HG03571 (cell line): ENCODE results near the gene DRC3.

ENCODE experiments used
- ATAC-seq: cut with Tn5 transposase; IDR thresholded peaks from one replicate; pipeline ENCODE4 v1.9.1; 2021; ENCODE audit not compliant: unreplicated experiment

The DRC3 gene

DNA sequence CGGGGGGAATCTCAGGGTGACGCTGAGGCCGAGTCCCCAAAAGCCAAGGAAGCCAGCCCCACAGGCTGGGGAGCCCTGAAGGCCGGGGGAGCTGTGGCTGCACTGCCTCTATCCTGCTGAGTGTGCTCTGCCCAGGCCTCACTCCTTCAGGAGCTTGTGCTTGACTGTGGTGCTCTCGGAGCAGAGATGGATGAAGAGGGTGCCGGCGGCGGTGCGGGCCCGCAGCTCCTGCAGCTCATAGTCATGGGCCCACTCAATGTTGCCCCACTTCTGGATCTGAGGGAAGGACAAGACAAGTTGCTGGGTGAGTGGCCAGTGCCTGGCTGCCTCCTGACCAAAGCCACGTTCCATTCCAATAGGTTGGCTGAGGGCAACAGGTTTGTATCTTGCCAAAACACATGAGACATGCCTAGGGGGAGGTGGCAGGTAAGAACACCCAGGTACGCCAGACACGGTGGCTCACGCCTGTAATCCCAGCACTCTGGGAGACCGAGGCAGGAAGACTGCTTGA lies 45.8 kb downstream of the DRC3 start:
- no peak for ATAC-seq

DNA sequence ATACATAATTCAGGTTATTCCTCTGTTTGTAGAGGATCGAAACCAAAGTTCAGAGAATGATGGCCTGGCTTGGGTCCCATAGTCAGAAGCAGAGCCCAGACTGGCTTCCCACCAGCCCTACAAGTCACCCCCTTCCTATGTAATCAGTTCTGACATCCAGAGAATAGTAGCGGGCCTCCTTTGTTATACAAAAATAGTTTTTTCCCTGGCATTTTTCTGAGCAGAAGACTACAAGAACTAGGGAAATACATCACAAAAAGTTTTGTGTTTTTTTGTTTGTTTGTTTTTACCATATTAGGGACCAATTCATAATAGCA lies 47.1 kb downstream of the DRC3 start:
- no peak for ATAC-seq

DNA sequence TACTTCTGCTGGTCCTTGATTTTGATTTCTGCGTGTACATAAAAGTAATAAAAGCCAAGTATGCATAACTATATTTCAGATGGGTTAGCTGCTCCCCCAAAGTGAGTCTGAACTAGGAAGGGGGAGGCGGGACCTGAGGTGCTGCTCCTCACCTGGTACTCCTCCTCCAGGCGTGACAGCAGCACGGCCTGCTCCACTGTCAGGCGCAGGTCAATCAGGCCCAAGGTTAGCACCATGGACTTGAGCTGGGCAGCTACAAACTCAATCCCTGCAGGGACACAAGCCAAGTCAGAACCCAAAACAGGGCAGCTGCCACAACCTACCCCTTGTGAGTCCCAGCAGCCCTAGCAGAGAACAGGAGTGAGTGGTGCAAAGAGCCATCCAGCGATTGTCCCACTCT lies 48.3 kb downstream of the DRC3 start:
- ATAC-seq, result no peak

DNA sequence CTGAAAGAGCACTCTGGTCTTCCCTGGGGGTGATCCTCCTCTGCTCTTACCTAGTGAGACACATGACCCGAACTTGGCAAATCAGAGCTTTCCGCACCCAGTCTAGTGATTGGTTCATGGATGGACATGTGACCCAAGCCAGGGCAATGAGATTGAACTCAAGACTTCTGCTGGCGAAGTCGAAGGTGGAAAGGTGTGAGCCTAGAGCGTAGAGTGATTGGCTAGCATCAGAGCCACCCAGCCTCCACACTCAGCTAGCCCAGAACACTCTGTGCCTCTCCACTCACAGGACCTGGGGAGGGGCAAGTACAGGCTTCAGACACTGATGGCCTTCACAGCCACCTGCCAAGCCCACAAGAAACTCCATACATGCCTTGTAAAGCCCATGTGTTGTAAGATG lies 48.7 kb downstream of the DRC3 start:
- no peak for ATAC-seq

DNA sequence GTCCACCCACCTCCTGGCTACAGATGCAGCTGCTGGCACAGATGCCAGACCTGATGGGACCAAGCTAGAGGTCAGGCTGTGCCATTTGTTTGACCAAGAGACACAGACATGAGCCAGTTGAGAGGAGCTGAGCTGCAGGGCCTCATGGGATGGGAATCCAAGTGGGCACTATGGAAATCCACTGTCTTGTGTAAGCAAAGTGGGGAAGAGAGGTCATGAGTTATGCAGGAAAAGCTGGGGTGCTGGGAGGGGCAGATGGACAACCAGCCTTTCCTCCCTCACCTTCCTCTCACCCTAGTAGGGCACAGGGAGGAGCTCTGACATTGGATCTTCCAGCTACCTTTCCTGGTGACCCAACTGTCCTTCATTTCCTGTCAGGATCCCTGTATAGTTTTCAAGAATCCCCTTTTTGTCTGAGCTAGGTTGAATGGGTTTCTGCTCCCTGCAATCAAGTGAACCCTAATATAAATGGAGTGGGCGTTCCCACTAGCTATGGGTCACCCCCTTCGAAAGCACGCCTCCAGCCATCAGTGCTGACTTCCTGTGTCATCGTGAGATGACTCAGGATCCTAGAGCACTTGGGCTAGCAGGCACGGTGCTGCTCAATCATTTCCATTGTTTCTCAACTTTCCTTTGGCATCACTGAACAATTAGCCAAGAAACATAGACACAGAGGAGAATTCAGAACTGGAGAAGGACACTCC lies 52.7 kb downstream of the DRC3 start:
- ATAC-seq, result no peak

DNA sequence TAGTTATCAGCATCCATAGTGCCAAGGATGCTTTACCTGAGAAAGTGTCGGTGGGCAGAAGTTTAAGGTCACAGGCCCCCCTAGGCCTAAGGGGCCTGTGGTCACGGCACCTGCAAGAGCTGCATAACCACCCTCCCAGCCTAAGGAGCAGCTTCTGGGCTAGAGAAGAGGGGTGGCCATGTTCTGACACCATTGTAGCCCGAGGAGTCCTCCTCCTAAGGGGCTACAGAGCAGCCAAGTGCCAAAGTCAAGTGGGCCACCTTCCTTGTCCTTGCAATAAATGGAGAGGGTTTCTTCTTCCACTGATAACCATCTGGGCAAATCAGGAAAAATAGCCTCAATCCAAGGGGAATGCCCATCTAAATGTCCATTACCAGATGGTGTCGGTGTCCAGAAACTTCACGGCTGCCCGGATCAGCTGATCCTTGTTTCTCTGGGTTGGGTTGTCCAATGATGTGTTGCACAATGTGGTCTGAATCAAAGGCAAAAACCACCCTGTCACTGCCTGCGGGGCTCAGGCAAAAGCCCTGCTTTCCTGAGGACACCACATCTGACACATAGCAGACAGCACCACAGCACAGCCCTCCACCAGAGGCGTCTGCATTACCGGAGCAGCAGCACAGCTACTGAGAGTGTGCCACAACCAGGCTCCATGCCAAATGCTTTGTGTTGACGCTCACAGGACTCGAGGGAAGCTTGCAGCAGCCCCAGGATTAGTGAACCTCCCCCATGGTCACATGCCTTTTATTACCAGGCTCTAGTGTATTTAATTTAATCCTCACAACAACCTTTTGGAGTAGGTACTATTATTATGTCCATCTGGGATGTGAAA lies 53.5 kb downstream of the DRC3 start:
- ATAC-seq, result no peak

DNA sequence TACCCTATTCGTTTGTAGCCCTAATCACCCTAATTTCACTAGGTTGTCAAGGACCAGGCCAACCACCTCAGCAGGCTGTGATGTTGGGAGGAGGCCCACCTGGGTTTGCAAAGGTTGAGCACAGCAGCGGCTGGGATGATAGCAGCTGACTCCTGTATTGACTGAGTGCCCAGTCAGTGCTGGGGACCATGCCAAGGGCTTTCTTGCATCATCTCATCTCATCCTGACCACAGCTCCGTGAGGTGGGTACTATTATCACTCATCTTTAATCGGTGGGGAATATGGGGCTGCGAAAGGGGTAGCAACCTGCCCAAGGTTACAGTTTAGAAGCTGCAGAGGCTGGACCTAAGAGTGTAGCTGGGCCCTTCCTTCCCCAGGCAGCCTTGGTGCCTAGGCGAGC lies 54.6 kb downstream of the DRC3 start:
- ATAC-seq, result no peak

DNA sequence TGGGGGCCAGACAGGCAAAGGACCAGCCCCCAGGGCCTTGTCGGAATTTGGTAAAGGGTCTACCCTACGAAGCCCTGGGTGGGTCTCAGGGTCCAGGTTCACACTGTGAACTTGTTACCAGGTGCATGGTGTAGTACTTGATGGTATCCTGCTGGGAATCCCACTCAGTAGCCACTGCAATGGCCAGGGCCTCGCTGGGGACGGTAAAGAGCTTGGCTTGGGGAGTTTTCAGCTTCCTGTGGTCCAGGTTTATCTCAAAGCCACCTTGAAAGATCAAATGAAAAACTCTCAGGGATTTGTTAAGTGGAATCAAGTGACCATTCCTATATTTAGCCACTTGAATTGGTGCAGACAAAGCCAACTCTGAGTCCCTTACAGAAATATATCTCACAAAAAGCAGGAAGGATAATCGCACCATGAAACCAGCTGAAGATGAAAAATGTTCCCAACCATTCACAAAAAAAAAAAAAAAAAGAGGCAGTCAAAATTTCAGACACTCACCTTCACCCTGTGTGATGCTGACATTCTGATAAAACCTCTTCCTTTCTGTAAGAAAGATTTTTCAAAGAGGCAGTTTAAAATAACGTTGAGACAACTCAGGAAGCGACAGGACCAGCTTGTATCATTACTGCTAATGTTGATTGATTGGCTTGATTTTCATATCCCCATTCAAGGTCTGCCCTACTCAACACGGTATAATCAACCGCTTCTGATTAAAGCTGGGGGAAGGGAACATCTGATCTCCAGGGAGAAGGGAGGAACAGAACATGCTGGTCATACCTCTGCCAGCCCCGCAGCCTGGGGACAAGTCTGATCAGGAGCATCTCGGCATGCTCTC lies 55.7 kb downstream of the DRC3 start:
- ATAC-seq, result no peak

DNA sequence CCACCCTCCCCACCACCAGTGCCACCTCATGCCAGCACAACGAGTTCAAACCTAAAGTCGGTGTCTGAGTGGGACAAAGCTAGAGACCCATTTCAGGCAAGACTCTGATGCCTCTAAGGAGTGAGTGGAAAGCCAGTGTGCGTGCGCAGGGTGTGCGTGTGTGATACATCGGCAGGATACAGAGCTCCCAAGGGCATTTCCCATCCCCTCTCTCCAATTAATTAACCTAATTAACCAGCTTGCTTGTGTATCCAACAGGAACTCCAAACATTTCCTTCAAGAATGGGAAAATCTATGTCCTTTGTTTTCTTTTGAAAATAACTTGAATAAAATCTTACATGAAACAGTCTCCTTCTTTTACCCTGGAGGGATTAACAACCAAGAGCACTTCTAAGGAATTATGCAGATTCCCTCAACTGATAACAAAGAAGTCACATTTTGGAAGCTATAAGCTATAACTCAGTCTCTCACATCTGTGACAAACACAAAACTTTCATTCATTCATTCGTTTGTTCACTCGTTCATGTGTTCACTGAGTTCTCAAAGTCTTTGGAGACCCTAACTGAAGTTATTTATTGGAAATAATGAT lies 56.4 kb downstream of the DRC3 start:
- ATAC-seq, result no peak

DNA sequence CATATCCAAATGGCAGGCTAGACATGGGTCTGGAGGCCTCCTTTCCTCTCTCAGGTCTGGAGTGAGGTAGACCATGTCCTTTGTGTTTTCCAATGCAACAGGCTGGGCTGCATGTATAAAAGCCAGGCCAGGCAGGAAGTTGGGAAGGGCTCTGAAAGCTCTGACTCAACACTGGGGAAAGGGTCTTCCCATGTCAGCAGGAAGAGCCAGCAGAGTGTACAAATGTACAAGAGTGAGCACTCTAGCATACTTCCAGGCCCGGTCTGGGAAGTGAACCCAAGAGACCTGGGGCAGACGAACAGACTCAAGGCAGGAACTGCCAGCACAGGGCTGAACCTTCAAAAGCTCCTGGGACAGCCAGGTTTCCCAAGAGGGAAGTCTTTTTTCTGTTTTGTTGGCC lies 59.3 kb downstream of the DRC3 start:
- no peak for ATAC-seq

DNA sequence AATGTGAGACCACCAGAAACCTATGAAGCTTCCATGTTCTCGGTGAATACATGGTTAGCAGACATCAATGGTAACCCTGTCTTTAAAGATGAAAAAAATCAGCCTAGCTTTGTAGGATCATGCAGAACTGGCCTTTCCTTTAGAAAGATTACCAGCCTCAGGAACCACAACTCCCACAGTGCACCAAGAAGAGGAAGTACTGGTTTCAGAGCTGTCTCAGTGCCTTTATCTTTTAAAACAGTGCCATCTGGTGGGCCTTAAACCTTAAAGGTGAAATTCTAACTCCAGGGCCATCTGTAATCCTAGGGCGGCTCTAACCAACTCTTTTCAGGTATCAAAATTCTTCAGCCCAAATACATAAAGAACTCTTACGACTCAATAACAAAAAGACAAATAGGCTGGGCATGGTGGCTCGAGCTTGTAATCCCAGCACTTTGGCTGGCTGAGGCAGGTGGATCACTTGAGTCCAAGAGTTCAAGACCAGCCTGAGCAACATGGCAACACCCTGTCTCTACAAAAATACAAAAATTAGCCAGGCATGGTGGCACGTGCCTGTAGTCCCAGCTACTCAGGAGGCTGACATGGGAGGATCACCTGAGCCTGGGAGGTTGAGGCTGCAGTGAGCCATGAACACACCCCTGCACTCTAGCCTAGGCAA lies 60.9 kb downstream of the DRC3 start:
- ATAC-seq, result peak; percentile 62

DNA sequence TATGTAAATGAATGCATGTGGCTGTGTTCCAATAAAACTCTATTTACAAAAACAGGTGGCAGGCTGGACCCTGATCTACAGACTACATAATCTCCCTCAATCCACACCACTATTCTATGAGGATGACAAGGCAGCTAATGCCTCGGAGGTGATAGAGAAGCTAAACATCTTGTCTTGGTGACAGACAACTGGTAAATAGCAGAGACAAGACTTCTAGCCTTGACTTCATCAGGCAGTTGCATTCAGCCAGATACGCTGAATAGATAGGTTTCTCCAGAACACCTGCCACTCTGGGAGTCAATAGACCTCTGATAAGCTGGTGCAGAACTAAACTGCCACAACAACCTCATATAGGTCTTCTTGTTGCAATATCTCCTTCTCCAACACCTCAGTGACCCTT lies 63.0 kb downstream of the DRC3 start:
- no peak for ATAC-seq

DNA sequence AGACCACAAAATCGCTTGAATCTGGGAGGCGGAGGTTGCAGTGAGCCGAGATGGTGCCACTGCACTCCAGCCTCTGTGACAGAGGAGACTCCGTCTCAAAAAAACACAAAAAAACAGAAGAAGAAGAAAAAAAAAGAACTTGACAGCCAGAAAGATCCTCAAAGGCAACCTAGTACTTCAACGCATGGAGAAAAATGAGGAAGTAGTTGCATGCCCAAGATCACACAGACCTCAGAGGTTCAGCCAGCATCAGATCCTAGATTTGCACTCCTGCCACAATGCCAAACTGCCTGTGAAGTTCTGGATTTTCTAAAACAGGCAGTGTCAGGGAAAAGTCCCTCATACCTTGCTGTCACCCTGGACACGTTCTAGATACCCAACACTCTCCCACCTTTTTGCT lies 64.8 kb downstream of the DRC3 start:
- ATAC-seq, result no peak

DNA sequence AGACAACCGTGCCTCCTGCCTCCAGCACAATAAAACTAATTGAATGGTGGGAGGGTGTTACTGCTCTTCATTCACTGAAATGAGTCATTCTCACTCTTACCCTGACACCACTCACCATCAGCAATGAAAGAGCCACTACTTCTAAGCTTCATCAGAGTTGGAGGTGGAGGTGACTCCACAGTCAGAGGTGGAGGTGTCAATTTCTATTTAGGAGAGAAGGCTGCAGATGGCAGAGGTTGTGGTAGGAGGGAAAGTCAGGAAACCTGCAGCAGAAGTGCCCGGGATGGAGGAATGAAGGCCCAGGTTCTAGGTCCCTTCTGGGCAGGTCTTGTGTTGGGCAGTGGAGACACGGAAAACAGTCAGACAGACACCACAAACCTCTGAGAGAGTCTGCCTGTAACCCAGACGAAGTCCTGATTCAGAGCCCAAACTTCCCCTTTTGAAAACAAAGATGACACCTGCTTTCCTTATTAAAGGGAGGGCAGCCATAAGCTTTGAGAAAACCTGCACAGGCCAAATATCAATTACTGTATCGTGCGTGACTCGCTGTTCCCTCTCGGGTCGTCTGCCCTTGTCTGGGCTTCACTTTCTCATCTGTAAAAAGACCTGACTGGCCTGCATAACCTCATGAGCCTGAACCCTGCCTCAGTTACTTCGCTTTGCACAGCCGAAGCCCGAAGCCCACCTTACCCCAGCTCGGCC lies 65.6 kb downstream of the DRC3 start:
- ATAC-seq, result peak; percentile 10

DNA sequence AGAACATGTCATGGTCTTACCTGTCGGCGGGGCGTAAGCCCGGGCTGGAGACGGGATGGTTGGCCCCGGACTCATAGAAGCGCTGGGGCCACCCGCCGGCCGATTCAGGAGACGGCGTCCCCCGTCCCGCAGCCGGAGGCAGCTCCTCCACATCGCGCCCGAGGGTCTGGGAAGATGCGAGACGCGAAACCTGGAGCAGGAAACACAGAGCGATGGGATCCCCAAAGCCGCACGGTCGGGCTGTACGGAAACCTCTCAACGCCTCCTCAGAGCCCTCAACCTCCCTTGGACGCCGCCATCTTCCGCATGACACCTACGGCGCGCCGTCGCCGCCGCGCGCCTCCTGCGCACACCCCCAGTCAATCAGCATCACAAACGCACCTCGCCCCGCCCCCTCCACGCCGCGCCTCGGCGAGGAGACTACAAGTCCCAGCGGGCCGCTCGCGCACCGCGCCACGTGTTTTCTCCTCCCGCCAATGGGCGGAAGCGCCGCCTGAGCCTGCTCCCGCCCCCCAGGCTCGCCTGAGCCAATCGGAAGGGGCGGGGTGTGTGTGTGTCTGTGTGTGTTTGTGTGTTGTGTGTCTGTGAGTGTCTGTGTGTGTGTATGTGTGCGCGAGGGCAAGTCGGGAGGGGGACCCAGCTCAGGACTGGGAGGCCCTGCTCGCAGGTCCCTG lies 66.3 kb downstream of the DRC3 start, which contains the start of the genes ATPAF2 and GID4:
Gene ATPAF2 (minus strand): TSS at position 308 of the 674 bp plus-strand sequence. CDS start 155 bp downstream, at position 153.
Gene GID4 (plus strand): TSS at position 548 of the 674 bp plus-strand sequence. CDS start 57 bp downstream, at position 605.
- peak; percentile 73 for ATAC-seq

DNA sequence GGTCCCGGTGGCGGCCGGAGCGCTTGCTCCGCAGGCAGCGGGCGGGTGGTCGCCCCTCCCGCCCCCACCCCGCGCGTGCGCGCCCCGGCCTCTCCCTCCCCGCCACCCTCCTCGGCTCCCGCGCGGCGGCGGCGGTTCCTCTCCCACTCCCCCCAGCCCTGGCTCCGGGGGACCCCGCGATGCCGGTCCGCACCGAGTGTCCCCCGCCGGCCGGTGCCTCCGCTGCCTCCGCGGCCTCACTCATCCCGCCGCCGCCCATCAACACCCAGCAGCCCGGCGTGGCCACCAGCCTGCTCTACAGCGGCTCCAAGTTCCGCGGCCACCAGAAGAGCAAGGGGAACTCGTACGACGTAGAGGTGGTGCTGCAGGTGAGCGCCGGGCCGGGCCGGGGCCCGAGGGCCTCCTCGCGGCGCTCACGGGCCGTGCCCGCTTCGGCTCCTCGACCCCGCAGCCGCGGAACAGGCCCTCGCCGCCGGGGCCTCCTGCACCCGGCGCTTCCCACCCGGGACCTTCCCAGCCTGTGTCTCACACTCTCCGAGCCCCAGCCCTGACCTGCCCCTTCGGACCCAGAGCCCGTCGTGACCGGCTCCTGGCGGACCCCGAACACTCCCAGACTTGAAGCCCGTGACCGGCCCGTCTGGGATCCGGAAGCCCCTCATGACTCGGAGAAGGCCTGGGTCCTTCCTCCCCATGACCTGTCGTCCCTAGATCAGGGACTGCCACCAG lies 67.0 kb downstream of the DRC3 start:
- ATAC-seq, result peak; percentile 26

DNA sequence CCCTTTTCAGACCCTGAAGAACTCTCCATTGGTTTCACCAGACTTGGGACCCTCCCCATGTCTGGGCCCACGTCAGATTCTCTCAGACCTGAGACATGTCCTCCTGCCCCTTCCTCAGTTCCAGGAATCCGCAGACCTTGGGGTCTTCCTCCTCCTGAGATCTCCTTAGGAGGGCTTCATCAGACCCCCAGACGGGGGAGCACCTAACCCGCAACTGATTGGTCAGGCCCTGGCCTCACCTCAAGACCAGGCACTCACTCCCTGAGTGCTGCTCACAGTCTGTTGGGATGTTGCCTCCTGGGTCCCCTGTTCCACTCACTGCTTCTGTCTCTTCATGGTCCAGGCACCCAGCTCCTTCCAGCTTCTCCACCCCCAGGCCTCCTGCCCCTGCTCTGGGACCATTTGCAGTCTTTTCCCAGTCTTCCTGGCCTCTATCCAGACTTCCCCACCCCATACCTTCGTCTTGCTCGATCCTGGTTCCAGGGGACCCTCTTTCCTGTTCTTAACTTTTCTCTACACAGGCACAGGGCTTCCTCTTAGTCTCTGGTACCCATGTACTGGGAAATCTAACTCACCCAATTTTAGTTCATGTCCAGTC lies 67.7 kb downstream of the DRC3 start:
- ATAC-seq, result no peak

DNA sequence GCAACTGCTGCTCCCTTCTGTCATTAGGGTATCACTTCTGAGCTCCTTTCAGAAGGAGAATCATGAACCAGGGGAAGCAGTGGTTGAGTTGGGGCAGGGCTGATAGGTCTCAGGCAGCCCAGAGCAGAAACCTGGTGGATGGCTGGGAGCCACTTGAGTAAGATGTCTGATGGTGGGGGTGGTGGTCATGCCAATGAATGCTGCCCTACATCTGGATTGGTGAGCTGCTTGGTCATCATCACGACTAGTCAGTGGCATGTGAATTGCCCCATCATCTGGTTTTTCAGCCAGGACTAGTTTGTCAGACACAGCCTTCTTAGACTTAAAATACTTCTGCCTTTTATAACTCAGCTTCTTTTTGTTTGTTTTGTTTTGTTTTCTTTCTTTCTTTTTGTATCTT lies 69.1 kb downstream of the DRC3 start:
- no peak for ATAC-seq
